Mucosa of rectum (tissue), 2 donors: ENCODE data around the gene CCNB2.
"Not testable (repeated sequence)": the region's sequence is repeated elsewhere in the genome, so short reads cannot be mapped to it uniquely, and the experiment has no call there.

Experiments used
- H3K27ac ChIP-seq, 2 donors: one replicate each; pipeline ENCODE4 v1.7.0; 2013; ENCODE audit warnings: inconsistent platforms in 2 of 2, low read depth in 2 of 2, low read length in 2 of 2
- H3K27me3 ChIP-seq, 2 donors: one replicate each; pipeline ENCODE4 v1.7.0; 2013; ENCODE audit warnings: low read length in 2 of 2; ENCODE audit not compliant: control insufficient read depth in 2 of 2, insufficient read depth in 2 of 2
- H3K36me3 ChIP-seq, 2 donors: one replicate each; pipeline ENCODE4 v1.7.0; 2013; ENCODE audit warnings: low read length in 2 of 2; ENCODE audit not compliant: control insufficient read depth in 2 of 2, insufficient read depth in 2 of 2
- H3K4me1 ChIP-seq, 2 donors: one replicate each; pipeline ENCODE4 v1.7.0; 2013; ENCODE audit warnings: low read length in 2 of 2, mild to moderate bottlenecking in 1 of 2; ENCODE audit not compliant: control insufficient read depth in 2 of 2, insufficient read depth in 2 of 2
- H3K4me3 ChIP-seq, 2 donors: one replicate each; pipeline ENCODE4 v1.7.0; 2013; ENCODE audit warnings: low read length in 2 of 2
- H3K9ac ChIP-seq, 2 donors: one replicate each; pipeline ENCODE4 v1.7.0; 2013; ENCODE audit warnings: low read length in 2 of 2, low read depth in 1 of 2, mild to moderate bottlenecking in 1 of 2
- H3K9me3 ChIP-seq, 2 donors: one replicate each; pipeline ENCODE4 v1.7.0; 2013; ENCODE audit warnings: low read length in 2 of 2; ENCODE audit not compliant: control insufficient read depth in 2 of 2
- donor health status: healthy.
- donor health status: Normal muscosa, but diverticular disease.

The CCNB2 gene

GRCh38 chr15:59104602-59104911 lies 389 bp upstream of the CCNB2 start:
- Histone ChIP-seq H3K9me3 (no peaks in the 10 kb centered on the region), H3K36me3 (peaks cover 0 to 4% of the 10 kb centered on the region in 2 donors), H3K4me1 (peaks cover 0 to 5% of the 10 kb centered on the region in 2 donors), H3K27ac (peak overlapping the region; percentile 49 to 60), H3K9ac (peak overlapping the region; percentile 78 to 81), H3K4me3 (peak overlapping the region; percentile 88 to 96), H3K27me3 (no peaks in the 10 kb centered on the region)

- Histone ChIP-seq H3K9ac (peak overlapping the region; percentile 38 to 78), H3K4me1 (peaks cover 0 to 5% of the 10 kb centered on the region in 2 donors), H3K27me3 (no peaks in the 10 kb centered on the region), H3K36me3 (no peaks in the 10 kb centered on the region), H3K9me3 (no peaks in the 10 kb centered on the region), H3K27ac (no peak overlapping the region), H3K4me3 (peak overlapping the region; percentile 88 to 96)
These were observed 908 bp downstream of the CCNB2 start for GRCh38 chr15:59105854-59106253.

- Histone ChIP-seq H3K27me3 (no peaks in the 10 kb centered on the region), H3K36me3 (no peaks in the 10 kb centered on the region)
These were observed 6.3 kb downstream of the CCNB2 start for GRCh38 chr15:59111251-59111650.

GRCh38 chr15:59115047-59115446 lies 10.1 kb downstream of the CCNB2 start:
- Histone ChIP-seq H3K4me3 (no peak overlapping the region), H3K27me3 (no peaks in the 10 kb centered on the region), H3K27ac (no peak overlapping the region), H3K36me3 (peaks cover 2 to 3% of the 10 kb centered on the region in 2 donors), H3K9ac (no peak overlapping the region), H3K4me1 (no peaks in the 10 kb centered on the region), H3K9me3 (no peaks in the 10 kb centered on the region)

More at GRCh38 chr15:59111251-59111650, 6.3 kb downstream of the CCNB2 start:
- no peaks in the 10 kb centered on the region for H3K4me1 ChIP-seq
- no peaks in the 10 kb centered on the region for H3K9me3 ChIP-seq
- H3K4me3 ChIP-seq = no peak overlapping the region
- no peak overlapping the region for H3K9ac ChIP-seq
- H3K27ac ChIP-seq = no peak overlapping the region

GRCh38 chr15:59116141-59116540 lies 11.2 kb downstream of the CCNB2 start:
- Histone ChIP-seq H3K9ac (no peak overlapping the region), H3K9me3 (no peaks in the 10 kb centered on the region), H3K36me3 (peaks cover 2 to 3% of the 10 kb centered on the region in 2 donors), H3K4me3 (no peak overlapping the region), H3K27me3 (no peaks in the 10 kb centered on the region), H3K4me1 (no peaks in the 10 kb centered on the region), H3K27ac (no peak overlapping the region)

- H3K27ac ChIP-seq = no peak overlapping the region
- peaks cover 2 to 3% of the 10 kb centered on the region in 2 donors for H3K36me3 ChIP-seq
- no peaks in the 10 kb centered on the region for H3K27me3 ChIP-seq
- no peaks in the 10 kb centered on the region for H3K4me1 ChIP-seq
- H3K9me3 ChIP-seq = no peaks in the 10 kb centered on the region
- no peak overlapping the region for H3K9ac ChIP-seq
- H3K4me3 ChIP-seq = no peak overlapping the region
These were observed 11.8 kb downstream of the CCNB2 start for GRCh38 chr15:59116771-59117170.

- H3K9ac ChIP-seq = no peak overlapping the region
- H3K4me1 ChIP-seq = peaks cover 15 to 18% of the 10 kb centered on the region in 2 donors
- no peaks in the 10 kb centered on the region for H3K9me3 ChIP-seq
- H3K4me3 ChIP-seq = no peak overlapping the region
- no peak overlapping the region for H3K27ac ChIP-seq
- H3K36me3 ChIP-seq = peaks cover 2 to 3% of the 10 kb centered on the region in 2 donors
- no peaks in the 10 kb centered on the region for H3K27me3 ChIP-seq
These were observed 14.7 kb downstream of the CCNB2 start for GRCh38 chr15:59119625-59120024.

GRCh38 chr15:59120937-59121336 lies 16.0 kb downstream of the CCNB2 start:
- H3K4me3 ChIP-seq = no peak overlapping the region
- no peak overlapping the region for H3K27ac ChIP-seq
- no peaks in the 10 kb centered on the region for H3K27me3 ChIP-seq
- no peak overlapping the region for H3K9ac ChIP-seq
- no peaks in the 10 kb centered on the region for H3K9me3 ChIP-seq
- H3K4me1 ChIP-seq = peaks cover 19 to 23% of the 10 kb centered on the region in 2 donors
- H3K36me3 ChIP-seq = peaks cover 2 to 3% of the 10 kb centered on the region in 2 donors

- peaks cover 19 to 23% of the 10 kb centered on the region in 2 donors for H3K4me1 ChIP-seq
- H3K9ac ChIP-seq = no peak overlapping the region
- H3K27ac ChIP-seq = peak overlapping the region; percentile 77 to 82
- H3K36me3 ChIP-seq = no peaks in the 10 kb centered on the region
- H3K27me3 ChIP-seq = no peaks in the 10 kb centered on the region
- H3K4me3 ChIP-seq = peak overlapping the region in 1 of 2 donors; percentile 50
- H3K9me3 ChIP-seq = no peaks in the 10 kb centered on the region
These were observed 19.3 kb downstream of the CCNB2 start for GRCh38 chr15:59124261-59124660.

GRCh38 chr15:59125683-59126082 lies 20.7 kb downstream of the CCNB2 start:
- H3K9me3 ChIP-seq, H3K27ac ChIP-seq, H3K36me3 ChIP-seq: not testable (repeated sequence)

GRCh38 chr15:59127255-59127654 lies 22.3 kb downstream of the CCNB2 start:
- not testable (repeated sequence) for H3K9ac ChIP-seq, H3K27me3 ChIP-seq, H3K27ac ChIP-seq, H3K4me3 ChIP-seq, H3K9me3 ChIP-seq, H3K36me3 ChIP-seq
- peaks cover 28 to 31% of the 10 kb centered on the region in 2 donors for H3K4me1 ChIP-seq

More at GRCh38 chr15:59125683-59126082, 20.7 kb downstream of the CCNB2 start:
- H3K9ac ChIP-seq, H3K4me3 ChIP-seq, H3K27me3 ChIP-seq: not testable (repeated sequence)
- H3K4me1 ChIP-seq = peaks cover 19 to 23% of the 10 kb centered on the region in 2 donors
